K562 (cell line): ENCODE results near the gene STAM2. TPM values are rescaled to one million over a fixed set of nuclear protein-coding genes. Genes with fewer than 3 reads are reported as not detected.

Source experiments
- ARNT ChIP-seq, 2 experiments: fragments of 450-650 bp; IDR thresholded peaks; 2 replicates each; pipeline ENCODE4 v1.6.1; 2016; ENCODE audit warnings: mild to moderate bottlenecking in 1 of 2
- BRF2 ChIP-seq: IDR thresholded peaks from 3 replicates; pipeline ENCODE4 v1.6.1; 2011; ENCODE audit warnings: borderline replicate concordance, mild to moderate bottlenecking; ENCODE audit not compliant: insufficient read length, insufficient read depth
- CCNT2 ChIP-seq: IDR thresholded peaks from 2 replicates; pipeline ENCODE4 v1.6.1; 2011; ENCODE audit warnings: borderline replicate concordance, low read depth, mild to moderate bottlenecking, moderate library complexity, mixed read lengths, low read length; ENCODE audit not compliant: insufficient read length; ENCODE audit errors: extremely low read depth
- HOMEZ ChIP-seq: fragments of 250-450 bp; sonication (Bioruptor Pico); IDR thresholded peaks from 2 replicates; pipeline ENCODE4 v1.4.0; 2020; ENCODE audit warnings: mild to moderate bottlenecking, moderate library complexity
- MEIS2 ChIP-seq: fragments of 450-650 bp; IDR thresholded peaks from 2 replicates; pipeline ENCODE4 v1.6.1; 2014; ENCODE audit warnings: mild to moderate bottlenecking; ENCODE audit not compliant: partially characterized antibody
- NCOA2 ChIP-seq, 2 experiments: fragments of 450-650 bp; IDR thresholded peaks; 2 replicates each; pipeline ENCODE4 v1.6.1; 2018; ENCODE audit warnings: mild to moderate bottlenecking in 2 of 2, moderate library complexity in 1 of 2; ENCODE audit not compliant: partially characterized antibody in 2 of 2
- NR2C2 ChIP-seq, 2 experiments: fragments of 200-800 bp in 1 of 2; sonication (Bioruptor generic) in 1 of 2; sonication (generic) in 1 of 2; formaldehyde crosslinking in 1 of 2; IDR thresholded peaks; 2 replicates each; pipeline versions ENCODE4 v1.6.1 to v1.8.0; 2016 to 2022; ENCODE audit warnings: mild to moderate bottlenecking in 1 of 2, missing compliant biosample characterization in 1 of 2, missing genetic modification characterization in 1 of 2, missing genetic modification reagents in 1 of 2
- POLR2G ChIP-seq: fragments of 200-400 bp; formaldehyde crosslinking; IDR thresholded peaks from 2 replicates; pipeline ENCODE4 v1.6.1; 2017; ENCODE audit warnings: low read depth, mild to moderate bottlenecking, antibody characterized with exemption, low read length, moderate library complexity
- RAD21 ChIP-seq, 2 experiments: fragments of 250-450 bp in 1 of 2; fragments of 450-650 bp in 1 of 2; sonication (Bioruptor Pico) in 1 of 2; formaldehyde crosslinking in 1 of 2; IDR thresholded peaks in 1 of 2; conservative IDR thresholded peaks in 1 of 2; 2 replicates each; pipeline versions ENCODE4 v1.4.0 to v1.8.0; 2020 to 2022; ENCODE audit warnings: mild to moderate bottlenecking in 2 of 2, moderate library complexity in 1 of 2
- RBM14 ChIP-seq: fragments of 200-400 bp; formaldehyde crosslinking; IDR thresholded peaks from 2 replicates; pipeline ENCODE4 v1.6.1; 2018; ENCODE audit warnings: low read depth, mild to moderate bottlenecking, low read length, moderate library complexity, borderline replicate concordance; ENCODE audit not compliant: insufficient read depth
- RFX7 ChIP-seq: fragments of 250-450 bp; sonication (Bioruptor Pico); IDR thresholded peaks from 2 replicates; pipeline ENCODE4 v1.5.1; 2021; ENCODE audit warnings: mild to moderate bottlenecking
- SMAD1 ChIP-seq: fragments of 150-350 bp; IDR thresholded peaks from 2 replicates; pipeline ENCODE4 v1.6.1; 2014; ENCODE audit warnings: low read length, low read depth; ENCODE audit not compliant: partially characterized antibody
- THAP7 ChIP-seq: fragments of 250-450 bp; sonication (Bioruptor Pico); IDR thresholded peaks from 2 replicates; pipeline ENCODE4 v1.5.0; 2021
- ZKSCAN8 ChIP-seq: fragments of 200-800 bp; sonication (Bioruptor generic); IDR thresholded peaks from 2 replicates; pipeline ENCODE4 v1.6.1; 2016; ENCODE audit warnings: missing genetic modification characterization, missing compliant biosample characterization
- ZNF507 ChIP-seq: conservative IDR thresholded peaks from 2 replicates; pipeline ENCODE4 v1.6.1; 2017; ENCODE audit warnings: missing genetic modification characterization, missing compliant biosample characterization
- ZNF766 ChIP-seq: fragments of 200-800 bp; sonication (Bioruptor generic); conservative IDR thresholded peaks from 2 replicates; pipeline ENCODE4 v1.6.1; 2016; ENCODE audit warnings: missing genetic modification characterization, missing compliant biosample characterization
- polyA plus RNA-seq, 8 experiments: library from polyadenylated mRNA; depleted of rRNA in 4 of 8; stranded (reverse) in 5 of 8; unstranded in 3 of 8; fragments of >200 nt; fragmentation: Nextera tagmentation in 2 of 8; fragmentation: Illumina TruSeq in 1 of 8; extraction: Ambion mirVana in 2 of 8; extraction: Trizol in 1 of 8; gene quantifications; 2 replicates each; pipeline versions ENCODE4 v1.2.1 to v1.2.3, GENCODE V29; 2011 to 2014; ENCODE audit warnings: inconsistent platforms in 1 of 8, missing spikeins in 1 of 8
- total RNA-seq, 7 experiments: library from RNA; depleted of rRNA in 6 of 7; stranded (reverse); fragments of >200 nt in 6 of 7; fragmentation: Illumina TruSeq in 2 of 7; extraction: Trizol in 2 of 7; gene quantifications; 2 replicates each; pipeline versions ENCODE4 v1.2.1 to v1.2.3, GENCODE V29; 2011 to 2021; ENCODE audit warnings: low replicate concordance in 1 of 7
- TF ChIP-seq, protein P1 (sequence below): fragments of 250-450 bp; sonication (Bioruptor Pico); IDR thresholded peaks from 2 replicates; pipeline ENCODE4 v1.8.0; 2021; ENCODE audit warnings: moderate library complexity, mild to moderate bottlenecking, inconsistent platforms
- TF ChIP-seq, protein P2 (sequence below): conservative IDR thresholded peaks from 2 replicates; pipeline ENCODE4 v1.6.1; 2011; ENCODE audit warnings: low read depth, mild to moderate bottlenecking, low read length; ENCODE audit not compliant: control insufficient read depth

Gene STAM2
- total and polyA plus RNA-seq, 9 of the 15 experiments (the other 6 are each of a cell fraction or from before 2014, with no cell fraction given), result 4.5 to 13.9 (median 8.7) TPM

- TF ChIP-seq, protein P1, sequence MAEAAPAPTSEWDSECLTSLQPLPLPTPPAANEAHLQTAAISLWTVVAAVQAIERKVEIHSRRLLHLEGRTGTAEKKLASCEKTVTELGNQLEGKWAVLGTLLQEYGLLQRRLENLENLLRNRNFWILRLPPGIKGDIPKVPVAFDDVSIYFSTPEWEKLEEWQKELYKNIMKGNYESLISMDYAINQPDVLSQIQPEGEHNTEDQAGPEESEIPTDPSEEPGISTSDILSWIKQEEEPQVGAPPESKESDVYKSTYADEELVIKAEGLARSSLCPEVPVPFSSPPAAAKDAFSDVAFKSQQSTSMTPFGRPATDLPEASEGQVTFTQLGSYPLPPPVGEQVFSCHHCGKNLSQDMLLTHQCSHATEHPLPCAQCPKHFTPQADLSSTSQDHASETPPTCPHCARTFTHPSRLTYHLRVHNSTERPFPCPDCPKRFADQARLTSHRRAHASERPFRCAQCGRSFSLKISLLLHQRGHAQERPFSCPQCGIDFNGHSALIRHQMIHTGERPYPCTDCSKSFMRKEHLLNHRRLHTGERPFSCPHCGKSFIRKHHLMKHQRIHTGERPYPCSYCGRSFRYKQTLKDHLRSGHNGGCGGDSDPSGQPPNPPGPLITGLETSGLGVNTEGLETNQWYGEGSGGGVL, result no peak
- TF ChIP-seq RFX7 (CRISPR knock-in tag) (no peak), THAP7 (peak; percentile 88; the same call in 1 of the 2 replicates), ZKSCAN8 (CRISPR knock-in tag) (no peak), NR2C2 (CRISPR knock-in tag; IDR thresholded peaks at IDR 0.05) (peak; percentile 57; the same call in 1 of the 2 replicates), NR2C2 (tag; IDR thresholded peaks at IDR 0.05) (peak; percentile 98), MEIS2 (no peak), RAD21 (CRISPR knock-in tag; conservative IDR thresholded peaks at IDR 0.05 in 1 of 2, IDR thresholded peaks at IDR 0.05 in 1 of 2) (peak; percentile 83 to 84), HOMEZ (no peak), SMAD1 (peak; percentile 63), ZNF766 (peak; percentile 83), ARNT (IDR thresholded peaks at IDR 0.05) (no peak), ZNF507 (tag) (no peak), CCNT2 (peak; percentile 55), POLR2G (peak; percentile 97), NCOA2 (IDR thresholded peaks at IDR 0.05; ENCODE audit: partially characterized antibody in 2 of 2) (peak in 1 of 2 experiments; percentile 99), RBM14 (no peak; the same call in 1 of the 2 replicates), BRF2 (no peak)
- TF ChIP-seq, protein P2, sequence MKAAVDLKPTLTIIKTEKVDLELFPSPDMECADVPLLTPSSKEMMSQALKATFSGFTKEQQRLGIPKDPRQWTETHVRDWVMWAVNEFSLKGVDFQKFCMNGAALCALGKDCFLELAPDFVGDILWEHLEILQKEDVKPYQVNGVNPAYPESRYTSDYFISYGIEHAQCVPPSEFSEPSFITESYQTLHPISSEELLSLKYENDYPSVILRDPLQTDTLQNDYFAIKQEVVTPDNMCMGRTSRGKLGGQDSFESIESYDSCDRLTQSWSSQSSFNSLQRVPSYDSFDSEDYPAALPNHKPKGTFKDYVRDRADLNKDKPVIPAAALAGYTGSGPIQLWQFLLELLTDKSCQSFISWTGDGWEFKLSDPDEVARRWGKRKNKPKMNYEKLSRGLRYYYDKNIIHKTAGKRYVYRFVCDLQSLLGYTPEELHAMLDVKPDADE, result no peak
Observed at GRCh38 chr2:152175368-152176112, at the start of gene STAM2 (continued).
